Measurements from ENCODE around the gene MAP6.

The MAP6 gene

DNA sequence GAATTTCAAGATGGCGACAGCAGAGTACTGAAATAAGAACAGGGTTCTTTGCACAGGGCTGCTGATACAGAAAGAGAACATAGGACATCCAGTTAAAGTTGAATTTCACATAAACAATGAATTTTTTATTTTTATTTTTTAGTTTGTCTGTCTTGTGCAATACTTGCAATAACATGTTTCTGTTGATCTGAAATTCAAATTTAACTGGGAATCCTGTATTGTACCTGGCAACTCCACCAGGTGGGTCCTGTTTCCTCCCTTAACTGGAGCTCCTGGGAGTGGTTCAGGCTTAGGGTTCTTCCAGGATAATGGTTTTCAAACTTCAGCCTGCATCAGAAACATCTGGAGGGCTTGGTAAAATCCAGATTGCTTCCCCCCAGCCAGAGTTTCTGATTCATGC lies 121.7 kb downstream of the MAP6 start:
- DNase-seq: no peak

DNA sequence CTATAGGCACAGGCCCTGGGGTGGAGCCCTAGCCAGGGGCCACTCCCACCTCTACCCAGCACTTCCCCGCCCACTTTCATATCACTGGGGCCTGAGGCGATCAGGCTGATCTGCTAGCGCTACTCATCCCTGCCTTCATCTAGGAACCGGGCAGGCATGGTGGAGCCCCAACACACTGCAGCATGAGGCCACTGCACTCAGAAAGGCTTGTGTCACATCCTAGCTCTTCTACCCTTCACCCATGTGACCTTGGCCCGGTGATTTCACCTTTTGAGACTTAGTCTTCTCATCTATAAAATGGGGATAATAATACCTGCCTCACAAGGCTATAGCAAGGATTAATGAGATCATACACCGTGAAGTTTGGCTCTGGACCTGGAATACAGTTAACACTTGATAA lies 125.0 kb downstream of the MAP6 start:
- peak; percentile 93 for DNase-seq

DNA sequence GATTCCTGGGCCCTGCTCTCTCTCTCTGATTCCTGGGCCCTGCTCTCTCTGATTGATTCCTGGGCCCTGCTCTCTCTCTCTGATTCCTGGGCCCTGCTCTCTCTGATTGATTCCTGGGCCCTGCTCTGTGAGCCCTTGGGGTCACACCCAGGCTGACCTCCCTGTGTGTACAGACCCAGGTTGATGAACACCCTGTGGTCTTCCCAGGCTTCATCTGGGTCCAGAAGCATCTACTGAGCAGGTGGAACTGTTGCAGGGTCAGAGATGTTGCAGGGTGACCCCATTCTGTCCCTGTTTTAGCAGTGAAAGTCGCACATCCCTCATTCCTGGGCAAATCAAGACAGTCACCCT lies 126.8 kb downstream of the MAP6 start:
- DNase-seq: no peak

DNA sequence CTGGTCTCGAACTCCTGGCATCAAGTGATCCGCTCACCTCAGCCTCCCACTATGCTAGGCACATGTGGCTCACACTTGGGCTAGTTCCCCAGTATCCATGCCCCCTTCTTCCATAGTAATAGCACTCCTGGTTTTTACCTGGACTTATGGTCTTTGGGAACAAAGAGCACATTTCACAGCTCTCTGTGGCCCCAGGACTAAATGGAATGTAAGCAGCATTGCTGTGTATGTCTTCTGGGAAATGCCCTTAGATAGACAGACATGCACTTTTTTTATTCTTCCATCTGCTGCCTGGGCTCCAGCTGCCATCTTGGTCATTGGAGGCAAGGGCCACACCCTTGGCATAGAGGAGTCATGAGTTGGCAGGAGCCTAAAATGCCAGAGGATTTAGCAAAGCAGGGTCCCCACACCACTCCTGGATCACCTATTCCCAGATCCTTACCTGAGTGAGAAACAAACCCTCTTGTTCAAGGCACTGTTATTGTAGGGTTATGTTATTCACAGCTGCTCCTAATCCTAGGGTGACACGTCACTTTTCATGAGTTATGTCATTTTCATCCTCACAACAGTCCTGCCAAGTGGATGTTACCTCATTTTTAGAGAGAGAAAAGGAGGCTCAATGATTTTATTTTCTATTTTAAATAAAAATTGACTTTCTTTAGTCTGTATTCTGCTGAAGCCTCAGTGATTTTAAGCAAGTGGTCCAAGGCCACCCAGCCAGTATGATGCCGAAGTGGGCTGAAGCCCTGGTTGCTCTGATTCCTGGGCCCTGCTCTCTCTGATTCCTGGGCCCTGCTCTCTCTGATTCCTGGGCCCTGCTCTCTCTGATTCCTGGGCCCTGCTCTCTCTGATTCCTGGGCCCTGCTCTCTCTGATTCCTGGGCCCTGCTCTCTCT lies 127.4 kb downstream of the MAP6 start:
- no peak for DNase-seq

DNA sequence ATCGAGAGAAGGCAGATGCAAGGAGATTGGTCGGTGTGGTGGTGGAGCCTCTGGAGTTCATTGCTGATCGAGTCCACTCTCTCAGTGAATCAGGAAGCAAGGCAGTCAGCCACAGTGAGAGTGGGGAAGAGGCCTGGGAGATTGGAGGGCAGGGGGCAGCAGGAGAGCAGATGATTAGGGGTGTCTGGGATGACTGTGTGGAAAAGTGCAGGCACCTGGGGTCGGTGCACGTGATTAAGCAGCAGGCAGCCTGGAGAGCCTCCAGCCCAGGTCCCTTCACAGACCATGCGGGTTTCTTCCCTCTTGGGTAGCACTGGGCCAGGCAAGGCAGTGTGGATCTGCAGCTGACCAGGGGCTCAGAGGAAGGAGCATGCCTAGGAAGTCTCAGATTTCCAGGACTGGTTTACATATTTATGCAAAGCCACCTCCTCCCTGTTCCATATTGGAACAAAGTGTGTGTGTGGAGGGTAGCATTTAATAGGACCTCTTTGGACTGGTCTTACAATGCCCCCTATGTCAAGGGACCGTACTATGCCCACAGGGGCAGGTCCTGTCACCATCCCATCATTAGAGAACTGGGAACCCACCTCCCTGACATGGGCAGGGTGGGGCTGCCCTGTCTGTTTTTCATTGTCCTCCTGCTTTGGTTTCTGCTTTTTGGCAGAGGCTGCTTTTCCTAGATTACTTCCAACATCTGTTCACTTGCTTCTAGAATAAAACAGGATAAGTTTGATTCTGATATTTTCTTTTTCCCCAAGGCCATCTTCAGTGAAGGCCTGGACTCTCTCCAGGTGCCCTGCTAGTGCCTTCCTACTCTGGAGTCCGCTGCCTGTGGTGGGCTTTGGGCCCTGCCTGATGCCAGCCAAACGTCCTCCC lies 129.1 kb downstream of the MAP6 start:
- DNase-seq: no peak

DNA sequence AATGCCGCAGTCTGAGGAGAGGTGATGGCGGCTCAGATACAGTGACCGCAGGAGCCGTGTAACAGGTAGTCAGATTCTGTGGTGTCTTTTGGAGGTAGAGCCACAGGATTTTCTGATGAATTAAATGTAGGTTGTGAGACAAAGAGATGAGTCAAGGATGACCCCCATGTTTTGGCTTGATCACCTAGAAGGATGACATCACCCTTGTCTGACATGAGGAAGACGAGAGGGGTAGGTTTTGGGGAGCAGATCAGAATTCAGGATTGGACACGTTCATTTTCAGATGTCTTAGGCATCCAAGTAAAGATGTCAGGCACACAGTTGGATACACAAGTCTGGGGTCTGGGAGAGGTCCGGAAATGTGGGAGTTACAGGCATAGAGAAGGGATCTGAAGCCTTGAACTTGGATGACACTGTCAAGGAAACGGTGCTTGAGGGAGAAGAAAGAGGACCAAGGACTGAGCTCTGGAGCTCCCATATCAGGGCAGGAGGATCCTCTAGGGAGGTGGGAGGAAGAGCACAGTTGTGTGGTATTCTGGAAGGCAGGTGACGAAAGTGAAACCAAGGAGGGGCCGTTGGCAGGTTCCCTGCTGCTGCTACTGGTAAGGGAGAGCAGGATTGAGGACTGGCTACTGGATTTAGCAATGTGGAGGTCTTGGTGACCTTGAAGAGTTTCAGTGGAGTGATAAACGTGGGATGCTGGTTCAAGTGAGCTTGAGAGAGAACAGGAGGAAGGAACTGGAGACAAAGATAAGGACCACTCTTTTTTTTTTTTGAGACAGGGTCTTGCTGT lies 130.5 kb downstream of the MAP6 start:
- no peak for DNase-seq

DNA sequence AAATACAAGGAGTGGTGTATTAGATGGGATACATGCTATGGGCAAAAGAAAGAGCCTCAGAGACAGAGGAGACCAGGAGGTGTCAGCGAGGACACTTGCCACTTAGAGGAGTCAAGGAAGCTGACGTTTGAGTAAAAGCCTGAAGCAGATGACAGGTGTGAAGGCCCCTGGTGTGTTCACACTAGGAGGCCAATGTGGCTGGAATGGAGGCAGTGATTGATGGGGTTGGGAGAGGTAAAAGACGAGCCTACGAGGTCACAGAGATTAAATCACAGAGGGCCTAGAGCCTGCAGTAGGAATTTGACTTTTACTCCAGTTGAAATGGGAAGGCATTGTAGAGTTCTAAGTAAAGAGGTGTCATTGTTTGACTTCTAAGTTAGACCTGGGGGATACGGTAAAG lies 131.1 kb downstream of the MAP6 start:
- no peak for DNase-seq

Data from hematopoietic multipotent progenitor cell treated with erythropoietin and hydrocortisone succinate and interleukin-3 and kit ligand, for 6 days (in vitro differentiated cells).